K562 (cell line): ENCODE measurements around the gene PPP2R2B.

Experiments used
- CTCF ChIP-seq, 3 experiments: IDR thresholded peaks in 2 of 3; conservative IDR thresholded peaks in 1 of 3; 2 replicates each; pipeline ENCODE4 v1.5.1; 2011 to 2012; ENCODE audit warnings: low read length in 3 of 3, mild to moderate bottlenecking in 3 of 3, control low read depth in 2 of 3, improper control_type of control experiment in 1 of 3, inconsistent platforms in 1 of 3, low read depth in 1 of 3, mixed read lengths in 1 of 3, moderate library complexity in 1 of 3; ENCODE audit not compliant: insufficient read depth in 2 of 3
- RERE ChIP-seq: sonication (generic); formaldehyde crosslinking; IDR thresholded peaks from 2 replicates; pipeline ENCODE4 v1.8.0; 2023; ENCODE audit warnings: missing genetic modification reagents, mild to moderate bottlenecking, borderline replicate concordance
- TF ChIP-seq, protein P1 (sequence below): sonication (generic); formaldehyde crosslinking; IDR thresholded peaks from 2 replicates; pipeline ENCODE4 v1.8.0; 2023; ENCODE audit warnings: mild to moderate bottlenecking, missing genetic modification reagents

GRCh38 chr5:146883511-146883910 is 5.0 kb upstream of the PPP2R2B start:
- TF ChIP-seq RERE (CRISPR knock-in tag) (no peak), CTCF (IDR thresholded peaks at IDR 0.05 in 2 of 3, conservative IDR thresholded peaks at IDR 0.05 in 1 of 3; ENCODE audit: insufficient read depth in 2 of 3, low read depth in 1 of 3, low read length in 3 of 3) (no peak)
- TF ChIP-seq, protein P1, sequence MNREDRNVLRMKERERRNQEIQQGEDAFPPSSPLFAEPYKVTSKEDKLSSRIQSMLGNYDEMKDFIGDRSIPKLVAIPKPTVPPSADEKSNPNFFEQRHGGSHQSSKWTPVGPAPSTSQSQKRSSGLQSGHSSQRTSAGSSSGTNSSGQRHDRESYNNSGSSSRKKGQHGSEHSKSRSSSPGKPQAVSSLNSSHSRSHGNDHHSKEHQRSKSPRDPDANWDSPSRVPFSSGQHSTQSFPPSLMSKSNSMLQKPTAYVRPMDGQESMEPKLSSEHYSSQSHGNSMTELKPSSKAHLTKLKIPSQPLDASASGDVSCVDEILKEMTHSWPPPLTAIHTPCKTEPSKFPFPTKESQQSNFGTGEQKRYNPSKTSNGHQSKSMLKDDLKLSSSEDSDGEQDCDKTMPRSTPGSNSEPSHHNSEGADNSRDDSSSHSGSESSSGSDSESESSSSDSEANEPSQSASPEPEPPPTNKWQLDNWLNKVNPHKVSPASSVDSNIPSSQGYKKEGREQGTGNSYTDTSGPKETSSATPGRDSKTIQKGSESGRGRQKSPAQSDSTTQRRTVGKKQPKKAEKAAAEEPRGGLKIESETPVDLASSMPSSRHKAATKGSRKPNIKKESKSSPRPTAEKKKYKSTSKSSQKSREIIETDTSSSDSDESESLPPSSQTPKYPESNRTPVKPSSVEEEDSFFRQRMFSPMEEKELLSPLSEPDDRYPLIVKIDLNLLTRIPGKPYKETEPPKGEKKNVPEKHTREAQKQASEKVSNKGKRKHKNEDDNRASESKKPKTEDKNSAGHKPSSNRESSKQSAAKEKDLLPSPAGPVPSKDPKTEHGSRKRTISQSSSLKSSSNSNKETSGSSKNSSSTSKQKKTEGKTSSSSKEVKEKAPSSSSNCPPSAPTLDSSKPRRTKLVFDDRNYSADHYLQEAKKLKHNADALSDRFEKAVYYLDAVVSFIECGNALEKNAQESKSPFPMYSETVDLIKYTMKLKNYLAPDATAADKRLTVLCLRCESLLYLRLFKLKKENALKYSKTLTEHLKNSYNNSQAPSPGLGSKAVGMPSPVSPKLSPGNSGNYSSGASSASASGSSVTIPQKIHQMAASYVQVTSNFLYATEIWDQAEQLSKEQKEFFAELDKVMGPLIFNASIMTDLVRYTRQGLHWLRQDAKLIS (CRISPR knock-in tag): no peak
